HepG2 (cell line): Measurements from ENCODE around the gene NUP133. TPM values are rescaled to one million over a fixed set of nuclear protein-coding genes. Genes with fewer than 3 reads are reported as not detected.

Source experiments
- ATAC-seq: fragments of 200-7000 bp; cut with Tn5 transposase; 3 replicates; pipeline ENCODE4 v1.9.1; 2020; ENCODE audit warnings: mild to moderate bottlenecking, moderate library complexity
- BruUV-seq: library from RNA; stranded (reverse); fragments of 400-500 nt; replicated peaks from 2 replicates; lab custom pipeline; 2021; lab: Mats Ljungman, UMichigan
- CTCF ChIA-PET: fragments of 300-600 bp; formaldehyde crosslinking; extraction: SDS; loops from one replicate; lab custom pipeline; 2021; ENCODE audit warnings: low total read pairs, inconsistent platforms, low intra/inter-chr PET ratio; lab: Yijun Ruan, JAX
- POLR2A ChIA-PET: fragments of 350-600 bp; sonication (Branson Sonifier 250); formaldehyde crosslinking; loops from one replicate; lab custom pipeline; 2020; ENCODE audit warnings: antibody characterized with exemption, inconsistent platforms; lab: Yijun Ruan, JAX
- DNase-seq: peaks from one replicate; pipeline ENCODE4 v3.0.0-alpha.2; 2015; ENCODE audit warnings: low spot score
- FAIRE-seq: peaks from 3 replicates; lab custom pipeline; 2011; peaks lifted over from hg19 to GRCh38; lab: Jason Lieb, UNC
- H2AFZ ChIP-seq: one replicate; pipeline ENCODE4 v1.6.1; 2011; ENCODE audit warnings: low read length, inconsistent platforms
- H3K27ac ChIP-seq: fragments of 300-600 bp; 3 replicates; pipeline ENCODE4 v1.8.0; 2011; ENCODE audit warnings: mixed run types, mild to moderate bottlenecking, mixed read lengths, low read length, inconsistent platforms; ENCODE audit not compliant: insufficient read depth; ENCODE audit errors: extremely low read length
- H3K27me3 ChIP-seq, 2 experiments: fragments of 200-600 bp in 1 of 2; 2 replicates in 1 of 2; 3 replicates in 1 of 2; pipeline versions ENCODE4 v1.6.0 to v1.8.0; 2011; ENCODE audit warnings: low read length in 2 of 2, mild to moderate bottlenecking in 2 of 2, moderate library complexity in 2 of 2, inconsistent platforms in 1 of 2; ENCODE audit not compliant: insufficient read depth in 2 of 2, control insufficient read depth in 1 of 2
- H3K36me3 ChIP-seq, 2 experiments: fragments of 200-600 bp in 1 of 2; replicated peaks in 1 of 2; 2 replicates in 1 of 2; 3 replicates in 1 of 2; pipeline versions ENCODE4 v1.5.1 to v1.8.0; 2011; ENCODE audit warnings: low read length in 2 of 2, inconsistent platforms in 1 of 2; ENCODE audit not compliant: insufficient read depth in 2 of 2, control insufficient read depth in 1 of 2
- H3K4me1 ChIP-seq: 2 replicates; pipeline ENCODE4 v1.5.1; 2012; ENCODE audit warnings: low read length, inconsistent platforms; ENCODE audit not compliant: insufficient read depth
- H3K4me2 ChIP-seq: 2 replicates; pipeline ENCODE4 v1.6.0; 2011; ENCODE audit warnings: low read depth, low read length, inconsistent platforms
- H3K4me3 ChIP-seq, 3 experiments: fragments of 200-600 bp in 1 of 3; sonication (generic), shearing (Covaris generic) in 1 of 3; replicated peaks in 1 of 3; 2 replicates each; pipeline ENCODE4 v1.5.1; 2011 to 2016; ENCODE audit warnings: low read length in 3 of 3, inconsistent platforms in 2 of 3, low read depth in 2 of 3, mild to moderate bottlenecking in 2 of 3, control low read depth in 1 of 3, mixed read lengths in 1 of 3; ENCODE audit not compliant: insufficient read depth in 1 of 3
- H3K79me2 ChIP-seq: one replicate; pipeline ENCODE4 v1.6.1; 2011; ENCODE audit warnings: low read length, inconsistent platforms; ENCODE audit not compliant: insufficient read depth
- H3K9ac ChIP-seq: 2 replicates; pipeline ENCODE4 v1.6.0; 2011; ENCODE audit warnings: mild to moderate bottlenecking, low read depth, low read length, inconsistent platforms; ENCODE audit not compliant: insufficient read depth
- H3K9me3 ChIP-seq: 2 replicates; pipeline ENCODE4 v1.5.1; 2012; ENCODE audit warnings: mild to moderate bottlenecking, low read length
- H4K20me1 ChIP-seq: 2 replicates; pipeline ENCODE4 v1.6.0; 2011; ENCODE audit warnings: inconsistent platforms, mild to moderate bottlenecking, low read length, moderate library complexity; ENCODE audit not compliant: insufficient read depth
- CHD2 ChIP-seq: IDR thresholded peaks from 2 replicates; pipeline ENCODE4 v1.6.1; 2011; ENCODE audit warnings: low read depth, low read length, improper control_type of control experiment
- EP300 ChIP-seq, 3 experiments: sonication (generic) in 1 of 3; formaldehyde crosslinking in 1 of 3; IDR thresholded peaks; 2 replicates each; pipeline versions ENCODE4 v1.5.1 to v1.6.1; 2011 to 2020; ENCODE audit warnings: low read depth in 2 of 3, low read length in 2 of 3, borderline replicate concordance in 1 of 3, improper control_type of control experiment in 1 of 3, mild to moderate bottlenecking in 1 of 3, missing genetic modification reagents in 1 of 3, moderate library complexity in 1 of 3
- FOXP1 ChIP-seq, 2 experiments: fragments of 450-650 bp in 1 of 2; IDR thresholded peaks; 2 replicates each; pipeline ENCODE4 v1.6.1; 2017 to 2018; ENCODE audit warnings: antibody characterized with exemption in 1 of 2
- MAZ ChIP-seq, 2 experiments: sonication (generic) in 1 of 2; formaldehyde crosslinking in 1 of 2; IDR thresholded peaks; 2 replicates each; pipeline versions ENCODE4 v1.5.0 to v1.6.1; 2012 to 2020; ENCODE audit warnings: low read depth in 2 of 2, mild to moderate bottlenecking in 2 of 2, borderline replicate concordance in 1 of 2, improper control_type of control experiment in 1 of 2, low read length in 1 of 2, missing genetic modification reagents in 1 of 2, moderate library complexity in 1 of 2
- MEIS2 ChIP-seq: sonication (generic); formaldehyde crosslinking; IDR thresholded peaks from 2 replicates; pipeline ENCODE4 v1.9.0; 2021; ENCODE audit warnings: mild to moderate bottlenecking, missing genetic modification reagents
- MIER3 ChIP-seq: IDR thresholded peaks from 2 replicates; pipeline ENCODE4 v1.6.1; 2016; ENCODE audit warnings: missing compliant biosample characterization, borderline replicate concordance
- MYC ChIP-seq: sonication (generic); formaldehyde crosslinking; IDR thresholded peaks from 2 replicates; pipeline ENCODE4 v1.9.0; 2021; ENCODE audit warnings: missing genetic modification reagents, borderline replicate concordance
- POLR2A ChIP-seq, 2 experiments: IDR thresholded peaks; 2 replicates each; pipeline ENCODE4 v1.6.1; 2011; ENCODE audit warnings: low read depth in 2 of 2, low read length in 2 of 2, mild to moderate bottlenecking in 1 of 2, moderate library complexity in 1 of 2; ENCODE audit not compliant: insufficient read depth in 1 of 2
- SAP130 ChIP-seq: IDR thresholded peaks from 2 replicates; pipeline ENCODE4 v1.6.1; 2016; ENCODE audit warnings: low read depth
- ZHX1 ChIP-seq: sonication (generic); formaldehyde crosslinking; IDR thresholded peaks from 2 replicates; pipeline ENCODE4 v1.8.1; 2022; ENCODE audit warnings: low read depth, mild to moderate bottlenecking, missing genetic modification reagents
- ZNF281 ChIP-seq: sonication (generic); formaldehyde crosslinking; IDR thresholded peaks from 2 replicates; pipeline ENCODE4 v1.4.0; 2020; ENCODE audit warnings: missing genetic modification reagents, borderline replicate concordance
- WGBS: methylation state at CpG from one replicate; pipeline ENCODE4 v1.1.6; 2017; ENCODE audit warnings: low lambda C conversion rate; 5-methylcytosine and 5-hydroxymethylcytosine counted together
- in situ Hi-C: cut with HindIII; loops from 2 replicates; pipeline ENCODE4 v1.10.0; 2017; ENCODE audit warnings: low pct_unique_long_range_greater_than_20kb; ENCODE audit not compliant: extremely low pct_ligation_motif_present
- intact Hi-C: fragments of 100-400 bp; cut with micrococcal nuclease; formaldehyde crosslinking; loops from one replicate; pipeline ENCODE4 v1.10.0; 2022; ENCODE audit not compliant: unreplicated experiment
- polyA plus RNA-seq, 8 experiments: library from polyadenylated mRNA; depleted of rRNA in 3 of 8; stranded (reverse) in 7 of 8; unstranded in 1 of 8; fragments of >200 nt; fragmentation: Illumina TruSeq in 4 of 8; extraction: Trizol in 4 of 8; gene quantifications; 2 replicates each; pipeline versions ENCODE4 v1.2.1 to v1.2.3, GENCODE V29; 2011 to 2016; ENCODE audit warnings: low read depth in 4 of 8, missing spikeins in 1 of 8, mixed read lengths in 1 of 8; ENCODE audit not compliant: insufficient read depth in 1 of 8
- total RNA-seq, 5 experiments: library from RNA; depleted of rRNA; stranded (reverse); fragments of >200 nt; fragmentation: Illumina TruSeq; extraction: Trizol; gene quantifications; 2 replicates each; pipeline ENCODE4 v1.2.3, GENCODE V29; 2016; ENCODE audit warnings: low read depth in 1 of 5

The NUP133 gene
- total and polyA plus RNA-seq, 2 of the 13 experiments (the other 11 are each of a cell fraction or from before 2014, with no cell fraction given) = 17.7 to 45.6 TPM

- Histone ChIP-seq H3K4me1 (peaks cover 66% of the 10 kb centered on the region), H3K79me2 (no peaks in the 10 kb centered on the region), H2AFZ (no peak overlapping the region), H3K9me3 (no peaks in the 10 kb centered on the region), H3K27ac (no peak overlapping the region), H3K36me3 (no peaks in the 10 kb centered on the region), H3K4me3 (peak overlapping the region; percentile 8 to 64 (median 19); a peak in 5 of 6 replicates), H3K9ac (peak overlapping the region; percentile 55; the same call in 1 of the 2 replicates), H3K27me3 (peaks cover 2 to 8% of the 10 kb centered on the region in 2 experiments; a peak in 3 of 5 replicates), H3K4me2 (peak overlapping the region; percentile 88), H4K20me1 (no peaks in the 10 kb centered on the region)
- in situ Hi-C loops (no loop called here), intact Hi-C loops (loop anchor here (5.0 kb wide), 1 partner anchor 67 kb away; the partner anchor contains the start of gene CCSAP)
- ChIA-PET CTCF (no interaction called here), POLR2A (interaction anchor here (0.9 to 2.5 kb wide), 6 partner anchors 11 to 140 kb away, joined by 3 to 8 read pairs (median 5); partner anchors contain the start of genes CCSAP and RAB4A)
- peak; percentile 60 for FAIRE-seq
- BruUV-seq = no TSS peak
- peak; percentile 63 for ATAC-seq
- 3% methylated on average over 12 of the region's 18 CpGs for WGBS
- peak; percentile 63 for DNase-seq
- peak; percentile 22; the same call in 1 of the 2 replicates for TF ChIP-seq CHD2
- 0 out of 2 replicates have a peak, but pooled peaks have one; percentile 32 for TF ChIP-seq MEIS2 (CRISPR knock-in tag)
- peak; percentile 88 for TF ChIP-seq ZNF281 (CRISPR knock-in tag)
- TF ChIP-seq SAP130 (CRISPR knock-in tag) = peak; percentile 39; the same call in 1 of the 2 replicates
- TF ChIP-seq POLR2A (IDR thresholded peaks at IDR 0.05; ENCODE audit: insufficient read depth in 1 of 2, low read depth in 2 of 2, low read length in 2 of 2) = peak; percentile 44 to 56; a peak in 2 of 4 replicates
- TF ChIP-seq MIER3 = peak; percentile 31; the same call in 1 of the 2 replicates
- no peak for TF ChIP-seq MAZ (IDR thresholded peaks at IDR 0.05; ENCODE audit: borderline replicate concordance, low read depth, low read length)
- TF ChIP-seq MAZ (CRISPR knock-in tag; IDR thresholded peaks at IDR 0.05; ENCODE audit: low read depth) = no peak
- TF ChIP-seq FOXP1 (IDR thresholded peaks at IDR 0.05) = no peak
- no peak for TF ChIP-seq FOXP1 (CRISPR knock-in tag; IDR thresholded peaks at IDR 0.05)
- TF ChIP-seq MYC = peak; percentile 35; the same call in 1 of the 2 replicates
- TF ChIP-seq ZHX1 (CRISPR knock-in tag) = 0 out of 2 replicates have a peak, but pooled peaks have one; percentile 26
- TF ChIP-seq EP300 (IDR thresholded peaks at IDR 0.05; ENCODE audit: low read depth in 2 of 2, low read length in 2 of 2) = peak in 1 of 2 experiments; percentile 20; a peak in 1 of 4 replicates
- no peak for TF ChIP-seq EP300 (CRISPR knock-in tag; IDR thresholded peaks at IDR 0.05; ENCODE audit: borderline replicate concordance)
Measured at GRCh38 chr1:229409616-229410369, 98.3 kb downstream of the NUP133 start.
